HepG2 (cell line): ENCODE data around the gene PRRT1. TPM values are rescaled to one million over a fixed set of nuclear protein-coding genes. Genes with fewer than 3 reads are reported as not detected.

Experiments used
- ATAC-seq: fragments of 200-7000 bp; cut with Tn5 transposase; 3 replicates; pipeline ENCODE4 v1.9.1; 2020; ENCODE audit warnings: mild to moderate bottlenecking, moderate library complexity
- BruUV-seq: library from RNA; stranded (reverse); fragments of 400-500 nt; replicated peaks from 2 replicates; lab custom pipeline; 2021; lab: Mats Ljungman, UMichigan
- CTCF ChIA-PET: fragments of 300-600 bp; formaldehyde crosslinking; extraction: SDS; loops from one replicate; lab custom pipeline; 2021; ENCODE audit warnings: low total read pairs, inconsistent platforms, low intra/inter-chr PET ratio; lab: Yijun Ruan, JAX
- POLR2A ChIA-PET: fragments of 350-600 bp; sonication (Branson Sonifier 250); formaldehyde crosslinking; loops from one replicate; lab custom pipeline; 2020; ENCODE audit warnings: antibody characterized with exemption, inconsistent platforms; lab: Yijun Ruan, JAX
- DNase-seq: peaks from one replicate; pipeline ENCODE4 v3.0.0-alpha.2; 2015; ENCODE audit warnings: low spot score
- FAIRE-seq: peaks from 3 replicates; lab custom pipeline; 2011; peaks lifted over from hg19 to GRCh38; lab: Jason Lieb, UNC
- H2AFZ ChIP-seq: one replicate; pipeline ENCODE4 v1.6.1; 2011; ENCODE audit warnings: low read length, inconsistent platforms
- H3K27ac ChIP-seq: fragments of 300-600 bp; 3 replicates; pipeline ENCODE4 v1.8.0; 2011; ENCODE audit warnings: mixed run types, mild to moderate bottlenecking, mixed read lengths, low read length, inconsistent platforms; ENCODE audit not compliant: insufficient read depth; ENCODE audit errors: extremely low read length
- H3K27me3 ChIP-seq, 2 experiments: fragments of 200-600 bp in 1 of 2; 2 replicates in 1 of 2; 3 replicates in 1 of 2; pipeline versions ENCODE4 v1.6.0 to v1.8.0; 2011; ENCODE audit warnings: low read length in 2 of 2, mild to moderate bottlenecking in 2 of 2, moderate library complexity in 2 of 2, inconsistent platforms in 1 of 2; ENCODE audit not compliant: insufficient read depth in 2 of 2, control insufficient read depth in 1 of 2
- H3K36me3 ChIP-seq, 2 experiments: fragments of 200-600 bp in 1 of 2; replicated peaks in 1 of 2; 2 replicates in 1 of 2; 3 replicates in 1 of 2; pipeline versions ENCODE4 v1.5.1 to v1.8.0; 2011; ENCODE audit warnings: low read length in 2 of 2, inconsistent platforms in 1 of 2; ENCODE audit not compliant: insufficient read depth in 2 of 2, control insufficient read depth in 1 of 2
- H3K4me1 ChIP-seq: 2 replicates; pipeline ENCODE4 v1.5.1; 2012; ENCODE audit warnings: low read length, inconsistent platforms; ENCODE audit not compliant: insufficient read depth
- H3K4me2 ChIP-seq: 2 replicates; pipeline ENCODE4 v1.6.0; 2011; ENCODE audit warnings: low read depth, low read length, inconsistent platforms
- H3K4me3 ChIP-seq, 3 experiments: fragments of 200-600 bp in 1 of 3; sonication (generic), shearing (Covaris generic) in 1 of 3; replicated peaks in 1 of 3; 2 replicates each; pipeline ENCODE4 v1.5.1; 2011 to 2016; ENCODE audit warnings: low read length in 3 of 3, inconsistent platforms in 2 of 3, low read depth in 2 of 3, mild to moderate bottlenecking in 2 of 3, control low read depth in 1 of 3, mixed read lengths in 1 of 3; ENCODE audit not compliant: insufficient read depth in 1 of 3
- H3K79me2 ChIP-seq: one replicate; pipeline ENCODE4 v1.6.1; 2011; ENCODE audit warnings: low read length, inconsistent platforms; ENCODE audit not compliant: insufficient read depth
- H3K9ac ChIP-seq: 2 replicates; pipeline ENCODE4 v1.6.0; 2011; ENCODE audit warnings: mild to moderate bottlenecking, low read depth, low read length, inconsistent platforms; ENCODE audit not compliant: insufficient read depth
- H3K9me3 ChIP-seq: 2 replicates; pipeline ENCODE4 v1.5.1; 2012; ENCODE audit warnings: mild to moderate bottlenecking, low read length
- H4K20me1 ChIP-seq: 2 replicates; pipeline ENCODE4 v1.6.0; 2011; ENCODE audit warnings: inconsistent platforms, mild to moderate bottlenecking, low read length, moderate library complexity; ENCODE audit not compliant: insufficient read depth
- AGO2 ChIP-seq: fragments of 200-400 bp; formaldehyde crosslinking; optimal IDR thresholded peaks from 2 replicates; pipeline ENCODE3; 2017; ENCODE audit warnings: mild to moderate bottlenecking, low read depth, low read length, moderate library complexity
- ATF7-NPFF ChIP-seq: sonication (generic); formaldehyde crosslinking; IDR thresholded peaks from 2 replicates; pipeline ENCODE4 v1.8.1; 2023; ENCODE audit warnings: mild to moderate bottlenecking, low read depth, missing genetic modification reagents, moderate library complexity
- GZF1 ChIP-seq: sonication (generic); formaldehyde crosslinking; IDR thresholded peaks from 2 replicates; pipeline ENCODE4 v1.5.1; 2020; ENCODE audit warnings: mild to moderate bottlenecking, missing genetic modification reagents
- STAG1 ChIP-seq: sonication (generic); formaldehyde crosslinking; IDR thresholded peaks from 2 replicates; pipeline ENCODE4 v1.4.0; 2020; ENCODE audit warnings: missing genetic modification reagents
- THRA ChIP-seq: sonication (generic); formaldehyde crosslinking; IDR thresholded peaks from 2 replicates; pipeline ENCODE4 v1.4.0; 2020; ENCODE audit warnings: missing genetic modification reagents, borderline replicate concordance
- ZFX ChIP-seq: sonication (generic); formaldehyde crosslinking; IDR thresholded peaks from 2 replicates; pipeline ENCODE4 v1.4.0; 2020; ENCODE audit warnings: mild to moderate bottlenecking, low read depth, missing genetic modification reagents, moderate library complexity
- ZNF431 ChIP-seq: sonication (generic); formaldehyde crosslinking; IDR thresholded peaks from 2 replicates; pipeline ENCODE4 v1.9.0; 2022; ENCODE audit warnings: missing genetic modification reagents, low read depth, mild to moderate bottlenecking, borderline replicate concordance
- ZNF724P ChIP-seq: sonication (generic); formaldehyde crosslinking; IDR thresholded peaks from 2 replicates; pipeline ENCODE4 v1.8.0; 2022; ENCODE audit warnings: missing genetic modification reagents, borderline replicate concordance
- ZNF770 ChIP-seq: sonication (generic); formaldehyde crosslinking; IDR thresholded peaks from 2 replicates; pipeline ENCODE4 v1.5.0; 2020; ENCODE audit warnings: mild to moderate bottlenecking, missing genetic modification reagents
- ZSCAN25 ChIP-seq: sonication (generic); formaldehyde crosslinking; IDR thresholded peaks from 2 replicates; pipeline ENCODE4 v1.8.0; 2022; ENCODE audit warnings: mild to moderate bottlenecking, missing genetic modification reagents
- WGBS: methylation state at CpG from one replicate; pipeline ENCODE4 v1.1.6; 2017; ENCODE audit warnings: low lambda C conversion rate; 5-methylcytosine and 5-hydroxymethylcytosine counted together
- in situ Hi-C: cut with HindIII; loops from 2 replicates; pipeline ENCODE4 v1.10.0; 2017; ENCODE audit warnings: low pct_unique_long_range_greater_than_20kb; ENCODE audit not compliant: extremely low pct_ligation_motif_present
- intact Hi-C: fragments of 100-400 bp; cut with micrococcal nuclease; formaldehyde crosslinking; loops from one replicate; pipeline ENCODE4 v1.10.0; 2022; ENCODE audit not compliant: unreplicated experiment
- polyA plus RNA-seq, 8 experiments: library from polyadenylated mRNA; depleted of rRNA in 3 of 8; stranded (reverse) in 7 of 8; unstranded in 1 of 8; fragments of >200 nt; fragmentation: Illumina TruSeq in 4 of 8; extraction: Trizol in 4 of 8; gene quantifications; 2 replicates each; pipeline versions ENCODE4 v1.2.1 to v1.2.3, GENCODE V29; 2011 to 2016; ENCODE audit warnings: low read depth in 4 of 8, missing spikeins in 1 of 8, mixed read lengths in 1 of 8; ENCODE audit not compliant: insufficient read depth in 1 of 8
- total RNA-seq, 5 experiments: library from RNA; depleted of rRNA; stranded (reverse); fragments of >200 nt; fragmentation: Illumina TruSeq; extraction: Trizol; gene quantifications; 2 replicates each; pipeline ENCODE4 v1.2.3, GENCODE V29; 2016; ENCODE audit warnings: low read depth in 1 of 5
- TF ChIP-seq, protein P1 (sequence below): sonication (generic); formaldehyde crosslinking; IDR thresholded peaks from 2 replicates; pipeline ENCODE4 v1.4.0; 2020; ENCODE audit warnings: missing genetic modification reagents, borderline replicate concordance

The PRRT1 gene
- total and polyA plus RNA-seq, 2 of the 13 experiments (the other 11 are each of a cell fraction or from before 2014, with no cell fraction given) = 0.64 to 1.4 TPM

GRCh38 chr6:32108094-32108627, 43.6 kb downstream of the PRRT1 start:
- Histone ChIP-seq H3K4me3 (no peak overlapping the region), H3K4me1 (peaks cover 6% of the 10 kb centered on the region; the same call in 1 of the 2 replicates), H3K36me3 (no peaks in the 10 kb centered on the region), H3K9ac (no peak overlapping the region), H3K27me3 (peaks cover 0 to 19% of the 10 kb centered on the region in 2 experiments; a peak in 4 of 5 replicates), H4K20me1 (no peaks in the 10 kb centered on the region), H3K79me2 (no peaks in the 10 kb centered on the region), H3K27ac (no peak overlapping the region), H3K9me3 (no peaks in the 10 kb centered on the region), H2AFZ (no peak overlapping the region), H3K4me2 (no peak overlapping the region)
- in situ Hi-C loops = no loop called here
- 12% methylated on average over 15 of the region's 15 CpGs for WGBS
- ChIA-PET POLR2A (no interaction called here), CTCF (no interaction called here)
- TF ChIP-seq AGO2 = peak; percentile 3
- no peak for TF ChIP-seq STAG1 (CRISPR knock-in tag)
- TF ChIP-seq ZNF724P = no peak
- TF ChIP-seq ZNF431 = no peak
- no peak for FAIRE-seq
- ATAC-seq = peak; percentile 30
- intact Hi-C loops = no loop called here
- BruUV-seq = no TSS peak
- no peak for DNase-seq

DNA sequence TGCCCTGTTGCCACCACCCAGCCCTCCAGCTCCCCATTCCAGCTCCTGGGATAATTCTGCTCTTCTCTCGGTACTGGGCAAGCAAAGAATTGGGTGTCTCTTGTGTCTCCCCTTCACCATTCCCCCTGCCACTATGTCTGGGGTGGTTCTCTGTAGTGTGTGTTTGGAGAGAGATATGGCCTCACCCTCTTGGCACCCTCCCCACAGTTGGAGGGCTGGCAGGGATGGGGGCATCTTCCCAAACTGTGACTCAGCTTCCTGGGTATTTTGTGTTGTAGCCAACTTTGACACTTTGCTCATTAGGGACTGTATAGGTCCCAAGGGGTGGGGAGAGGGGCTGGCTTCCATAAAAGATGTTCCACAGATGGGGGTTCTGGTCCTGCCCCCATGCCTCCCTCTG, 44.3 kb downstream of the PRRT1 start:
- H3K4me3 ChIP-seq = no peak overlapping the region
- POLR2A ChIA-PET = no interaction called here
- H3K79me2 ChIP-seq = no peaks in the 10 kb centered on the region
- H3K27me3 ChIP-seq = peaks cover 0 to 19% of the 10 kb centered on the region in 2 experiments
- H3K9ac ChIP-seq = no peak overlapping the region
- H3K27ac ChIP-seq = no peak overlapping the region
- H3K9me3 ChIP-seq = no peaks in the 10 kb centered on the region
- H3K4me1 ChIP-seq = peaks cover 6% of the 10 kb centered on the region; the same call in 1 of the 2 replicates
- BruUV-seq = no TSS peak
- intact Hi-C loops = no loop called here
- FAIRE-seq = no peak
- H4K20me1 ChIP-seq = no peaks in the 10 kb centered on the region
- no peak for ATAC-seq
- H2AFZ ChIP-seq = no peak overlapping the region
- WGBS = 58% methylated on average over 1 of the region's 1 CpG
- CTCF ChIA-PET = no interaction called here
- H3K36me3 ChIP-seq = no peaks in the 10 kb centered on the region
- H3K4me2 ChIP-seq = no peak overlapping the region
- in situ Hi-C loops = no loop called here
- no peak for DNase-seq
- TF ChIP-seq, protein P1, sequence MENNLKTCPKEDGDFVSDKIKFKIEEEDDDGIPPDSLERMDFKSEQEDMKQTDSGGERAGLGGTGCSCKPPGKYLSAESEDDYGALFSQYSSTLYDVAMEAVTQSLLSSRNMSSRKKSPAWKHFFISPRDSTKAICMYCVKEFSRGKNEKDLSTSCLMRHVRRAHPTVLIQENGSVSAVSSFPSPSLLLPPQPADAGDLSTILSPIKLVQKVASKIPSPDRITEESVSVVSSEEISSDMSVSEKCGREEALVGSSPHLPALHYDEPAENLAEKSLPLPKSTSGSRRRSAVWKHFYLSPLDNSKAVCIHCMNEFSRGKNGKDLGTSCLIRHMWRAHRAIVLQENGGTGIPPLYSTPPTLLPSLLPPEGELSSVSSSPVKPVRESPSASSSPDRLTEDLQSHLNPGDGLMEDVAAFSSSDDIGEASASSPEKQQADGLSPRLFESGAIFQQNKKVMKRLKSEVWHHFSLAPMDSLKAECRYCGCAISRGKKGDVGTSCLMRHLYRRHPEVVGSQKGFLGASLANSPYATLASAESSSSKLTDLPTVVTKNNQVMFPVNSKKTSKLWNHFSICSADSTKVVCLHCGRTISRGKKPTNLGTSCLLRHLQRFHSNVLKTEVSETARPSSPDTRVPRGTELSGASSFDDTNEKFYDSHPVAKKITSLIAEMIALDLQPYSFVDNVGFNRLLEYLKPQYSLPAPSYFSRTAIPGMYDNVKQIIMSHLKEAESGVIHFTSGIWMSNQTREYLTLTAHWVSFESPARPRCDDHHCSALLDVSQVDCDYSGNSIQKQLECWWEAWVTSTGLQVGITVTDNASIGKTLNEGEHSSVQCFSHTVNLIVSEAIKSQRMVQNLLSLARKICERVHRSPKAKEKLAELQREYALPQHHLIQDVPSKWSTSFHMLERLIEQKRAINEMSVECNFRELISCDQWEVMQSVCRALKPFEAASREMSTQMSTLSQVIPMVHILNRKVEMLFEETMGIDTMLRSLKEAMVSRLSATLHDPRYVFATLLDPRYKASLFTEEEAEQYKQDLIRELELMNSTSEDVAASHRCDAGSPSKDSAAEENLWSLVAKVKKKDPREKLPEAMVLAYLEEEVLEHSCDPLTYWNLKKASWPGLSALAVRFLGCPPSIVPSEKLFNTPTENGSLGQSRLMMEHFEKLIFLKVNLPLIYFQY = no peak
- TF ChIP-seq THRA = no peak
- TF ChIP-seq ATF7-NPFF = no peak
- no peak for TF ChIP-seq GZF1 (CRISPR knock-in tag)
- no peak for TF ChIP-seq ZFX (CRISPR knock-in tag)
- no peak for TF ChIP-seq ZNF770 (CRISPR knock-in tag)
- no peak for TF ChIP-seq ZSCAN25
